Measurements from ENCODE around the gene ABHD17A.

DNA sequence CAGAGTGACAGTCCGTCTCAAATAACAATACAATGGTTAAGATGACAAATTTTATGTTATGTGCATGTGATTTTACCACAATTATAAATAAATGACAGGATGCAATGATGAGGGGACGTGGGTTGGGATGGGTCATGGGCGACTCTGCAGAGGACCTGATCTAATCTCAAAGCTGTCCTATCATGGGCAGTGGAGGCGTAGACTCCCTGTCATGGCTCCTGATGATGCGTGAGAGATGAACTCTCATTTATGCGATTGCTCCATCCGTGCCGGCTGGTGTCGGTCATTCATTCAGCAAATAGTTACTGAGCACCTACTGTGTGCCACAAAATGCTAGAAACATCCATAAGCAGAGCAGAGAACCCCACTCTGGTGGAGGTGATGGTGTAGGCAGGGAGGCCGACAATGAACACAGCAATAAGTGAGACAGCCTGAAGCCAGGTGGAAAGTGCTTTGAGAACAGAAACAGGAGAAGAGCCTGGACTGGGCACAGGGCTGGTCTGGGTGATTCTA, 35.4 kb downstream of the ABHD17A start:
- TF ChIP-seq ZNF263 (CRISPR knock-in tag; IDR thresholded peaks at IDR 0.05; ENCODE audit: low read depth) (no peak), CREB1 (CRISPR knock-in tag; IDR thresholded peaks at IDR 0.05) (no peak), ZNF317 (CRISPR knock-in tag; IDR thresholded peaks at IDR 0.05; ENCODE audit: borderline replicate concordance, low read depth) (no peak), NR2C2 (CRISPR knock-in tag; IDR thresholded peaks at IDR 0.05) (no peak), MYBL2 (CRISPR knock-in tag; IDR thresholded peaks at IDR 0.05) (no peak), FOXK1 (CRISPR knock-in tag; IDR thresholded peaks at IDR 0.05) (no peak), ESRRA (CRISPR knock-in tag; IDR thresholded peaks at IDR 0.05; ENCODE audit: borderline replicate concordance) (no peak), SP1 (CRISPR knock-in tag; conservative IDR thresholded peaks at IDR 0.05) (no peak), TCF7 (CRISPR knock-in tag; IDR thresholded peaks at IDR 0.05; ENCODE audit: low read depth) (no peak)
- TF ChIP-seq, protein P1, sequence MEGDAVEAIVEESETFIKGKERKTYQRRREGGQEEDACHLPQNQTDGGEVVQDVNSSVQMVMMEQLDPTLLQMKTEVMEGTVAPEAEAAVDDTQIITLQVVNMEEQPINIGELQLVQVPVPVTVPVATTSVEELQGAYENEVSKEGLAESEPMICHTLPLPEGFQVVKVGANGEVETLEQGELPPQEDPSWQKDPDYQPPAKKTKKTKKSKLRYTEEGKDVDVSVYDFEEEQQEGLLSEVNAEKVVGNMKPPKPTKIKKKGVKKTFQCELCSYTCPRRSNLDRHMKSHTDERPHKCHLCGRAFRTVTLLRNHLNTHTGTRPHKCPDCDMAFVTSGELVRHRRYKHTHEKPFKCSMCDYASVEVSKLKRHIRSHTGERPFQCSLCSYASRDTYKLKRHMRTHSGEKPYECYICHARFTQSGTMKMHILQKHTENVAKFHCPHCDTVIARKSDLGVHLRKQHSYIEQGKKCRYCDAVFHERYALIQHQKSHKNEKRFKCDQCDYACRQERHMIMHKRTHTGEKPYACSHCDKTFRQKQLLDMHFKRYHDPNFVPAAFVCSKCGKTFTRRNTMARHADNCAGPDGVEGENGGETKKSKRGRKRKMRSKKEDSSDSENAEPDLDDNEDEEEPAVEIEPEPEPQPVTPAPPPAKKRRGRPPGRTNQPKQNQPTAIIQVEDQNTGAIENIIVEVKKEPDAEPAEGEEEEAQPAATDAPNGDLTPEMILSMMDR (IDR thresholded peaks at IDR 0.05), result no peak
- TF ChIP-seq, protein P2, sequence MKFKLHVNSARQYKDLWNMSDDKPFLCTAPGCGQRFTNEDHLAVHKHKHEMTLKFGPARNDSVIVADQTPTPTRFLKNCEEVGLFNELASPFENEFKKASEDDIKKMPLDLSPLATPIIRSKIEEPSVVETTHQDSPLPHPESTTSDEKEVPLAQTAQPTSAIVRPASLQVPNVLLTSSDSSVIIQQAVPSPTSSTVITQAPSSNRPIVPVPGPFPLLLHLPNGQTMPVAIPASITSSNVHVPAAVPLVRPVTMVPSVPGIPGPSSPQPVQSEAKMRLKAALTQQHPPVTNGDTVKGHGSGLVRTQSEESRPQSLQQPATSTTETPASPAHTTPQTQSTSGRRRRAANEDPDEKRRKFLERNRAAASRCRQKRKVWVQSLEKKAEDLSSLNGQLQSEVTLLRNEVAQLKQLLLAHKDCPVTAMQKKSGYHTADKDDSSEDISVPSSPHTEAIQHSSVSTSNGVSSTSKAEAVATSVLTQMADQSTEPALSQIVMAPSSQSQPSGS (CRISPR knock-in tag; IDR thresholded peaks at IDR 0.05; ENCODE audit: borderline replicate concordance, low read depth), result no peak
- TF ChIP-seq, protein P3, sequence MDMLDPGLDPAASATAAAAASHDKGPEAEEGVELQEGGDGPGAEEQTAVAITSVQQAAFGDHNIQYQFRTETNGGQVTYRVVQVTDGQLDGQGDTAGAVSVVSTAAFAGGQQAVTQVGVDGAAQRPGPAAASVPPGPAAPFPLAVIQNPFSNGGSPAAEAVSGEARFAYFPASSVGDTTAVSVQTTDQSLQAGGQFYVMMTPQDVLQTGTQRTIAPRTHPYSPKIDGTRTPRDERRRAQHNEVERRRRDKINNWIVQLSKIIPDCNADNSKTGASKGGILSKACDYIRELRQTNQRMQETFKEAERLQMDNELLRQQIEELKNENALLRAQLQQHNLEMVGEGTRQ (CRISPR knock-in tag; IDR thresholded peaks at IDR 0.05), result no peak
- TF ChIP-seq, protein P4, sequence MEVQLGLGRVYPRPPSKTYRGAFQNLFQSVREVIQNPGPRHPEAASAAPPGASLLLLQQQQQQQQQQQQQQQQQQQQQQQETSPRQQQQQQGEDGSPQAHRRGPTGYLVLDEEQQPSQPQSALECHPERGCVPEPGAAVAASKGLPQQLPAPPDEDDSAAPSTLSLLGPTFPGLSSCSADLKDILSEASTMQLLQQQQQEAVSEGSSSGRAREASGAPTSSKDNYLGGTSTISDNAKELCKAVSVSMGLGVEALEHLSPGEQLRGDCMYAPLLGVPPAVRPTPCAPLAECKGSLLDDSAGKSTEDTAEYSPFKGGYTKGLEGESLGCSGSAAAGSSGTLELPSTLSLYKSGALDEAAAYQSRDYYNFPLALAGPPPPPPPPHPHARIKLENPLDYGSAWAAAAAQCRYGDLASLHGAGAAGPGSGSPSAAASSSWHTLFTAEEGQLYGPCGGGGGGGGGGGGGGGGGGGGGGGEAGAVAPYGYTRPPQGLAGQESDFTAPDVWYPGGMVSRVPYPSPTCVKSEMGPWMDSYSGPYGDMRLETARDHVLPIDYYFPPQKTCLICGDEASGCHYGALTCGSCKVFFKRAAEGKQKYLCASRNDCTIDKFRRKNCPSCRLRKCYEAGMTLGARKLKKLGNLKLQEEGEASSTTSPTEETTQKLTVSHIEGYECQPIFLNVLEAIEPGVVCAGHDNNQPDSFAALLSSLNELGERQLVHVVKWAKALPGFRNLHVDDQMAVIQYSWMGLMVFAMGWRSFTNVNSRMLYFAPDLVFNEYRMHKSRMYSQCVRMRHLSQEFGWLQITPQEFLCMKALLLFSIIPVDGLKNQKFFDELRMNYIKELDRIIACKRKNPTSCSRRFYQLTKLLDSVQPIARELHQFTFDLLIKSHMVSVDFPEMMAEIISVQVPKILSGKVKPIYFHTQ (CRISPR knock-in tag; IDR thresholded peaks at IDR 0.05), result no peak
